ENCODE results near the gene SERPINB1. TPM values are rescaled to one million over a fixed set of nuclear protein-coding genes. Genes with fewer than 3 reads are reported as not detected.

Gene SERPINB1
- total RNA-seq, 1 donor from 2014 or later = 14.8 TPM

DNA sequence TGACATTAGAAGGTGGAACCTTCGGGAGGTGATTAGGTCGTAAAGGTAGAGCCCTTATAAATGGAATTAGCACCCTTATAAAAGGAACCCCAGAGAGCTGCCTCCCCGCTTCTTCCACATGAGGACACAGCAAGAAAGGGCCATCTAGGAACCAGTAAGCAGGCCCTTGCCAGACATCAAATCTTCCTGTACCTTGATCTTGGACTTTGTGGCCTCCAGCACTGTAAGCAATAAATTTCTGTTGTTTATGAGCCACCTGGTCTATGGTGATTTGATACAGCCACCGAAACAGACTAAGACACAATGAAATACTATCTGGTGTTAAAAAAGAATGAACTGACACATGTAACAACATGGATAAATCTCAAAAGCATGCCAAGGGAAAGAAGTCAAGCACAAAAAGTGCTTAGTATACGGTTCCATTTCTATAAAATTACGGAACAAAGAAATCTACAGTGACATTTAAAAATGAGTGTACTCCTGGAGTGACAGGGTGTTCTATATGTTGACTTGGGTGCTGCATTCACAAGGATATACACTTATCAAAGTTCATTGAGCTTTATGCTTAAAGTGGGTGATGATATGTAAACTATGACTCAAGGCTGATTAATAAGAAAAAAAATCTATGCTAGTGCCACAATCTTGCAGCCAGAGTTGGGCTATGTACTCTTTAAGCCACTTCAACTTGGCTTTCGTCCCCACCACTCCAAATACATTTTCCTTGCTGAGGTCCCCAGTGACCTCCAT lies 18.4 kb downstream of the SERPINB1 start:
- Mint-ChIP-seq H3K4me1 (ENCODE audit: unreplicated experiment) (peaks cover 14% of the 10 kb centered on the region), H3K36me3 (ENCODE audit: unreplicated experiment) (no peaks in the 10 kb centered on the region), H3K27me3 (ENCODE audit: unreplicated experiment) (no peaks in the 10 kb centered on the region), H3K27ac (ENCODE audit: unreplicated experiment) (no peak overlapping the region), H3K4me3 (ENCODE audit: unreplicated experiment) (no peak overlapping the region), H3K9me3 (ENCODE audit: unreplicated experiment) (no peaks in the 10 kb centered on the region)
- TF ChIP-seq, protein P1, sequence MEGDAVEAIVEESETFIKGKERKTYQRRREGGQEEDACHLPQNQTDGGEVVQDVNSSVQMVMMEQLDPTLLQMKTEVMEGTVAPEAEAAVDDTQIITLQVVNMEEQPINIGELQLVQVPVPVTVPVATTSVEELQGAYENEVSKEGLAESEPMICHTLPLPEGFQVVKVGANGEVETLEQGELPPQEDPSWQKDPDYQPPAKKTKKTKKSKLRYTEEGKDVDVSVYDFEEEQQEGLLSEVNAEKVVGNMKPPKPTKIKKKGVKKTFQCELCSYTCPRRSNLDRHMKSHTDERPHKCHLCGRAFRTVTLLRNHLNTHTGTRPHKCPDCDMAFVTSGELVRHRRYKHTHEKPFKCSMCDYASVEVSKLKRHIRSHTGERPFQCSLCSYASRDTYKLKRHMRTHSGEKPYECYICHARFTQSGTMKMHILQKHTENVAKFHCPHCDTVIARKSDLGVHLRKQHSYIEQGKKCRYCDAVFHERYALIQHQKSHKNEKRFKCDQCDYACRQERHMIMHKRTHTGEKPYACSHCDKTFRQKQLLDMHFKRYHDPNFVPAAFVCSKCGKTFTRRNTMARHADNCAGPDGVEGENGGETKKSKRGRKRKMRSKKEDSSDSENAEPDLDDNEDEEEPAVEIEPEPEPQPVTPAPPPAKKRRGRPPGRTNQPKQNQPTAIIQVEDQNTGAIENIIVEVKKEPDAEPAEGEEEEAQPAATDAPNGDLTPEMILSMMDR (IDR thresholded peaks at IDR 0.05) = no peak
- no peak for DNase-seq (ENCODE audit: extremely low spot score, unreplicated experiment)

GRCh38 chr6:2821554-2821953 lies 20.1 kb downstream of the SERPINB1 start:
- Mint-ChIP-seq H3K9me3 (ENCODE audit: unreplicated experiment) (peaks cover 3% of the 10 kb centered on the region), H3K27me3 (ENCODE audit: unreplicated experiment) (no peaks in the 10 kb centered on the region), H3K4me1 (ENCODE audit: unreplicated experiment) (peaks cover 25% of the 10 kb centered on the region), H3K36me3 (ENCODE audit: unreplicated experiment) (no peaks in the 10 kb centered on the region), H3K27ac (ENCODE audit: unreplicated experiment) (peak overlapping the region; percentile 31), H3K4me3 (ENCODE audit: unreplicated experiment) (no peak overlapping the region)
- no peak for DNase-seq (ENCODE audit: extremely low spot score, unreplicated experiment)
- TF ChIP-seq, protein P1 (IDR thresholded peaks at IDR 0.05) = no peak

DNA sequence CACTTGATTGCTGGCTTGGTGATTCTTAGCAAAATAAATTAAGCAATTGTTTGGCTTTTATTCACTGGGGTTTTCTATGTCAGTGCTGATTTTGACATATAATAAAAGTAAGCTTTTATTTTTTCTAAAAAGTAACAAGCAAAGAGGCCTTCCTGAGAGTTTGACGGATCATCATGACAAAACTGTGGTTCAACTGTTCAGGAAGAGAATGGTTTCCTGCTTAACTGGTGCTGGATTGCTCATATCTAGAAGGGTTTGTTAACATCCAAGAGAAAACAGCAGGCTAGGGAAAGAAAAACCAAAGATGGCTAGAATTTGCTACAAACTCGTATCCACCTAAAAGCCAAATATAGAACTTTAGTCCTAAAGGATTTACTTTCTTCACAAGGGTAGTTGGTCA lies 21.2 kb downstream of the SERPINB1 start:
- peaks cover 3% of the 10 kb centered on the region for H3K36me3 Mint-ChIP-seq (ENCODE audit: unreplicated experiment)
- no peaks in the 10 kb centered on the region for H3K27me3 Mint-ChIP-seq (ENCODE audit: unreplicated experiment)
- H3K4me3 Mint-ChIP-seq (ENCODE audit: unreplicated experiment) = no peak overlapping the region
- H3K27ac Mint-ChIP-seq (ENCODE audit: unreplicated experiment) = no peak overlapping the region
- no peak for DNase-seq (ENCODE audit: extremely low spot score, unreplicated experiment)
- H3K4me1 Mint-ChIP-seq (ENCODE audit: unreplicated experiment) = peaks cover 25% of the 10 kb centered on the region
- TF ChIP-seq, protein P1 (IDR thresholded peaks at IDR 0.05) = no peak
- H3K9me3 Mint-ChIP-seq (ENCODE audit: unreplicated experiment) = peaks cover 11% of the 10 kb centered on the region

DNA sequence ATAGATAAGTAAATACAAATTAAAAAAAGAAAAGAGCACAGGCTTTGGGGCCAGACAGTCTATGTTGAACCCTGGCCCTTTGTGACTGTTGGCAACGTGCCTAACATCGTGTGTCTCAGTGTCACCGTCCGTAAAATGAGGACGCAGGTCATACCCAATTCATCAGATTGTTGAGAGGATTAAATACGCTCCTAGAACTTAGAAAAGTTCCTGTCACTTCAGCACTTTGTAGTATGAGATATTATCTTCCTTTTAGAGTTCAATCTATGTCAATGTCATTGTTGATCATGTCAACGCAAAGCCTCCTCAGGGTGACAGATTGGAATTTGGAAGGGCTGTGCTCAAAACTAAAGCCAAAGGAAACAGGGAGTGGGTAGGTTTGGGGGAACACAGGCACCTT lies 21.7 kb downstream of the SERPINB1 start:
- no peak for DNase-seq (ENCODE audit: extremely low spot score, unreplicated experiment)
- Mint-ChIP-seq H3K9me3 (ENCODE audit: unreplicated experiment) (peaks cover 11% of the 10 kb centered on the region), H3K27me3 (ENCODE audit: unreplicated experiment) (no peaks in the 10 kb centered on the region), H3K27ac (ENCODE audit: unreplicated experiment) (no peak overlapping the region), H3K4me3 (ENCODE audit: unreplicated experiment) (no peak overlapping the region), H3K4me1 (ENCODE audit: unreplicated experiment) (peaks cover 25% of the 10 kb centered on the region), H3K36me3 (ENCODE audit: unreplicated experiment) (peaks cover 3% of the 10 kb centered on the region)
- TF ChIP-seq, protein P1 (IDR thresholded peaks at IDR 0.05) = no peak

DNA sequence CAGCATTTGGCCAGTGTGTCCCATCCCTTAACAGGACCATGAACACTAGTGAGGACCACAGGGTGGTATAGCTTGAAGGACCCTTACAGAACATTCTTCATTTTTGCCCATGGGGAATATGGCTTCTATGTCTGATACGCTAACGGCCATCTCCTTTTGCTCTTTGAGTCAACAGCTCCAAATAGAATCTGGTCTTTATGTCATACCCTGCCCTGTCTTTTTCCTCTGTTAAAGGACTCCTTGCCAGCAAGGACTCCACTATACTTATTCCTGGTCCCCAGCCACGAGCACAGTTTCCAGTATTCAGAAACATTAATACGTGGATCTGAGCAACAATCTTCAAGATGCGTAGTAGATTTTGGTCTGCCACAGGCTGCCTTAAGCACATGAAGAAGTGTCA lies 22.5 kb downstream of the SERPINB1 start:
- DNase-seq (ENCODE audit: extremely low spot score, unreplicated experiment) = no peak
- H3K27ac Mint-ChIP-seq (ENCODE audit: unreplicated experiment) = peak overlapping the region; percentile 91
- H3K4me1 Mint-ChIP-seq (ENCODE audit: unreplicated experiment) = peaks cover 25% of the 10 kb centered on the region
- no peaks in the 10 kb centered on the region for H3K27me3 Mint-ChIP-seq (ENCODE audit: unreplicated experiment)
- TF ChIP-seq, protein P1 (IDR thresholded peaks at IDR 0.05) = no peak
- no peak overlapping the region for H3K4me3 Mint-ChIP-seq (ENCODE audit: unreplicated experiment)
- peaks cover 11% of the 10 kb centered on the region for H3K9me3 Mint-ChIP-seq (ENCODE audit: unreplicated experiment)
- H3K36me3 Mint-ChIP-seq (ENCODE audit: unreplicated experiment) = peaks cover 3% of the 10 kb centered on the region

Measured in osteocyte (in vitro differentiated cells).